Parathyroid adenoma (tissue), 2 donors: ENCODE data around the gene CD300A.

ENCODE experiments used
- H2AFZ ChIP-seq: fragments of 300-600 bp; sonication (generic); one replicate; pipeline ENCODE4 v1.7.0; 2017; ENCODE audit warnings: antibody characterized with exemption, mild to moderate bottlenecking
- H3K27ac ChIP-seq: fragments of 300-600 bp; sonication (generic); one replicate; pipeline ENCODE4 v1.7.0; 2017
- H3K27me3 ChIP-seq: fragments of 300-600 bp; sonication (generic); one replicate; pipeline ENCODE4 v1.7.0; 2017; ENCODE audit warnings: low read length; ENCODE audit not compliant: control insufficient read depth, insufficient read depth
- H3K36me3 ChIP-seq: fragments of 300-600 bp; sonication (generic); one replicate; pipeline ENCODE4 v1.7.0; 2017; ENCODE audit warnings: low read length; ENCODE audit not compliant: control insufficient read depth, insufficient read depth
- H3K4me1 ChIP-seq: fragments of 300-600 bp; sonication (generic); one replicate; pipeline ENCODE4 v1.7.0; 2017; ENCODE audit warnings: control low read depth
- H3K4me2 ChIP-seq: fragments of 300-600 bp; sonication (generic); one replicate; pipeline ENCODE4 v1.7.0; 2017; ENCODE audit warnings: low read length
- H3K4me3 ChIP-seq: fragments of 300-600 bp; sonication (generic); one replicate; pipeline ENCODE4 v1.7.0; 2017; ENCODE audit warnings: low read depth, low read length
- H3K79me2 ChIP-seq: fragments of 300-600 bp; sonication (generic); one replicate; pipeline ENCODE4 v1.7.0; 2017; ENCODE audit warnings: control low read depth
- H3K9ac ChIP-seq: fragments of 300-600 bp; sonication (generic); one replicate; pipeline ENCODE4 v1.7.0; 2017; ENCODE audit warnings: mild to moderate bottlenecking
- H3K9me3 ChIP-seq: fragments of 300-600 bp; sonication (generic); one replicate; pipeline ENCODE4 v1.7.0; 2017; ENCODE audit warnings: low read length; ENCODE audit not compliant: control insufficient read depth
- TF ChIP-seq, protein P1 (sequence below): fragments of 300-600 bp; sonication (generic); IDR thresholded peaks from one replicate; pipeline ENCODE4 v1.7.0; 2017; ENCODE audit warnings: antibody characterized with exemption, mild to moderate bottlenecking
- donor health status: primary hyperparathyroidism.

CD300A gene

DNA sequence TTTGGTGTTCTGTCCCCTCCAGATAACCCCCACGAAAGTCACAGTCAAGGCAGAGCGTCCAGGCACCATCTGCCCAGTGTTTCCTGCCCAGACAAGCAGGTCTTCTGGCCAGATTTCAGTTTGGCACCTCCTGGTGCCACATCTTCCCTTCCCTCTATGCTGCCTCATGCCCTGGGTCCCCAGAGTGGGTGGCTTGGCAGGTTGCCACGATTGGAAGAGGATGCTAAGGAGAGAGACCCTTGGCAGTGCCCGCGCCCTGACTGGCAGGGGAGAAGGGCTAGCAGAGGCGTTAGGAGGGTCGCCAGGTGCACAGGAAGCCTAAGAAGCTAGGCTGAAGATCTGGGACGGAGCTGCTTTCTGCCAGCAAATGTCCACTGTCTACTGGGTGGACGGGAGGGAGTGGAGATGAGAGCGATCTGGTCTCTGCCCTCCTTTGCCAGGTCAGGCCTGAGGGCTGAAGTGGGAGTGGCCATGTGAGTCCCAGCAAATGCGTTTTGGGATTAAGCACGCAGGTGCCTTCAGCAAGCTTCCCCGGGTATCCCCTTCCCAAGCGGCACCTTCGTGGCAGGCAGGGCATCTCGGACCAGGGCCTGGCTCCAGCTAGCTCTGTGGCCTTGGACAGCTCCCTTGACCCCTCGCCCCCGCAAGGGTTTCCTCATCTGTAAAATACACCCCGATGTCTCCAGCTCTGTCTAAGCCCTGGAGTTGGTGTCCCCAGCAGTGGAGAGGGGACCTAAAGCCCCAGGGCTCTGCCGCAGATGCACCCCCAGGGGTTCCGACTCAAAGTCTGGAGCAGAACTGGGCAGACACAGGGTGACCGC is 13.4 kb upstream of the CD300A start:
- no peaks in the 10 kb centered on the region for H3K9me3 ChIP-seq
- H3K9ac ChIP-seq = peak overlapping the region; percentile 13
- no peaks in the 10 kb centered on the region for H3K79me2 ChIP-seq
- peak overlapping the region; percentile 91 for H3K4me2 ChIP-seq
- TF ChIP-seq, protein P1, sequence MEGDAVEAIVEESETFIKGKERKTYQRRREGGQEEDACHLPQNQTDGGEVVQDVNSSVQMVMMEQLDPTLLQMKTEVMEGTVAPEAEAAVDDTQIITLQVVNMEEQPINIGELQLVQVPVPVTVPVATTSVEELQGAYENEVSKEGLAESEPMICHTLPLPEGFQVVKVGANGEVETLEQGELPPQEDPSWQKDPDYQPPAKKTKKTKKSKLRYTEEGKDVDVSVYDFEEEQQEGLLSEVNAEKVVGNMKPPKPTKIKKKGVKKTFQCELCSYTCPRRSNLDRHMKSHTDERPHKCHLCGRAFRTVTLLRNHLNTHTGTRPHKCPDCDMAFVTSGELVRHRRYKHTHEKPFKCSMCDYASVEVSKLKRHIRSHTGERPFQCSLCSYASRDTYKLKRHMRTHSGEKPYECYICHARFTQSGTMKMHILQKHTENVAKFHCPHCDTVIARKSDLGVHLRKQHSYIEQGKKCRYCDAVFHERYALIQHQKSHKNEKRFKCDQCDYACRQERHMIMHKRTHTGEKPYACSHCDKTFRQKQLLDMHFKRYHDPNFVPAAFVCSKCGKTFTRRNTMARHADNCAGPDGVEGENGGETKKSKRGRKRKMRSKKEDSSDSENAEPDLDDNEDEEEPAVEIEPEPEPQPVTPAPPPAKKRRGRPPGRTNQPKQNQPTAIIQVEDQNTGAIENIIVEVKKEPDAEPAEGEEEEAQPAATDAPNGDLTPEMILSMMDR = no peak
- H3K4me3 ChIP-seq = peak overlapping the region; percentile 53
- peaks cover 32% of the 10 kb centered on the region for H3K4me1 ChIP-seq
- no peaks in the 10 kb centered on the region for H3K36me3 ChIP-seq
- H3K27me3 ChIP-seq = no peaks in the 10 kb centered on the region
- H2AFZ ChIP-seq = peak overlapping the region; percentile 68
- H3K27ac ChIP-seq = peak overlapping the region; percentile 72

- peak overlapping the region; percentile 91 for H3K4me2 ChIP-seq
- H3K9ac ChIP-seq = no peak overlapping the region
- H3K27me3 ChIP-seq = no peaks in the 10 kb centered on the region
- H3K79me2 ChIP-seq = no peaks in the 10 kb centered on the region
- TF ChIP-seq, protein P1 = no peak
- peak overlapping the region; percentile 86 for H3K27ac ChIP-seq
- no peaks in the 10 kb centered on the region for H3K36me3 ChIP-seq
- peak overlapping the region; percentile 98 for H2AFZ ChIP-seq
- peak overlapping the region; percentile 53 for H3K4me3 ChIP-seq
- no peaks in the 10 kb centered on the region for H3K9me3 ChIP-seq
- peaks cover 32% of the 10 kb centered on the region for H3K4me1 ChIP-seq
Observed at GRCh38 chr17:74453665-74454196, 12.7 kb upstream of the CD300A start.

DNA sequence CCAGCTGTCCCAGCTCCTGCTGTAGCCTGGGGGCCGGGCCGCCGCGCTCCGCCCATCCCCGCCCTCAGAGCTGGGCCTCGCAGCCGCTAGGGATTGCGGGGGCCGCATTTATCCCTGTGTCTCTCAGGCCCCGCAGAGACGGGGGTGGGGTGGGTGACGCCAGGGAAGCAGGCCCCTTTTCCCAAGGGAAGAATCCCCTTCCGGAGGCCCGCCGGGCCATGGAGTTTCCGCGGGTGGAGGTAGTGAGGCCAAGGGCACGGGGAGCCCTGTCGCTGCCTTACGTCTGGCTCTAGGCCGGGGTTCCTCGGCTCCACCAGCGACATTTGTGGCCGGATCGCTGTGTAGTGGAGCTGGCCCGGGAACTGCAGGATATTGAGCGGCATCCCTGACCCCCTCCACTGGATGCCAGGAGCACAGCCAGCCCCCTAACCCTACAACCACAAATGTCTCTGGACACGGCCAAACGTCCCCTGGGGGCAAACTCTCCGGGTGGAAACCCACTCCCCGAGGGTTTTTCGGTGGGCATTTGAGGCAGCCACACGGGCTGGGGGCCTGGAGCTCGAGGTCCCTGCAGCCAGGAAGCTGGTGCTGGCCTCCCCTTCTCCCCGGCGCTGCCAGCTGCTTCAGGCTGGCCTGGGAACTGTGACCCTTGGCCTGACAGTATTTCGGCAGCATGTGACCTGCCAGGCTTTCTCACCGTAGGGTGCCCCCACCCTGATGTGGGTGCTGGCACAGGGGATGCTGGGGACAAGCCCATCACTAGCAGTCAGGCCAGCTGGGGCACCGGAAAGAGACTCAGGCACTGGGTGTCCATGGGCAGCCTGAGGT is 12.0 kb upstream of the CD300A start:
- H3K4me1 ChIP-seq = peaks cover 32% of the 10 kb centered on the region

DNA sequence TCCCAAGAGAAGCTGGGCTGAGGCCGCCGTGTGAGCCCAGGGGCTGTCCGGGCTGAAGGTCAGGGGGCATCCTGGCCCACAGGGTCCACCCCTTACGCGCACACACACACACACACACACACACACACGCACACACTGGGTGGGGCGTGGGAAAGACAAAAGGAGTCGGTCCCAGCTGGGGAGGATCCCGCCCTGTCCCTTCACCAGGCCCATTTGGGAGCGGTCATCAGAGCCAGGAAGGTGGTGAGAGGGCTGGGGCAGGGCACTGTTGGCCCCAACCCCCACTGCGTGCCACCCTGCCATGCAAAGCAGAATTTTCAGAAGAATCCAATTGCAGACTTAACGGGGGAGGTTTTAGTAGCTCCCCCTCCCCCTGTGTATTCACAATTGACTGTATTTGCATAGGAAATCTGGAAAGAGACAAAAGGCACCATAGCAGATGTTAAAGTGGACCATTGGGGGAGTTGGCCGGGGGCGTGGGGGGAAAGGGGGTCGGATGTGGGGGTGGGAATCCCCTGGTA is 11.3 kb upstream of the CD300A start:
- Histone ChIP-seq H3K27ac (peak overlapping the region; percentile 86), H3K4me1 (peaks cover 32% of the 10 kb centered on the region), H3K27me3 (no peaks in the 10 kb centered on the region), H3K9ac (no peak overlapping the region), H2AFZ (peak overlapping the region; percentile 98), H3K79me2 (no peaks in the 10 kb centered on the region), H3K4me2 (no peak overlapping the region), H3K36me3 (no peaks in the 10 kb centered on the region), H3K4me3 (no peak overlapping the region), H3K9me3 (no peaks in the 10 kb centered on the region)
- TF ChIP-seq, protein P1 = no peak

More for the DNA sequence above, 12.0 kb upstream of the CD300A start:
- peak overlapping the region; percentile 86 for H3K27ac ChIP-seq
- H3K9me3 ChIP-seq = no peaks in the 10 kb centered on the region
- no peaks in the 10 kb centered on the region for H3K36me3 ChIP-seq
- H3K27me3 ChIP-seq = no peaks in the 10 kb centered on the region
- peak overlapping the region; percentile 68 for H3K4me3 ChIP-seq
- peak overlapping the region; percentile 85 for H3K4me2 ChIP-seq
- H3K9ac ChIP-seq = peak overlapping the region; percentile 74
- H2AFZ ChIP-seq = peak overlapping the region; percentile 98
- H3K79me2 ChIP-seq = no peaks in the 10 kb centered on the region
- TF ChIP-seq, protein P1 = peak; percentile 22
